Measurements from ENCODE around the gene RNF182. TPM values are rescaled to one million over a fixed set of nuclear protein-coding genes. Genes with fewer than 3 reads are reported as not detected.

The RNF182 gene
- total and polyA plus RNA-seq, 7 donors: 0.01 to 0.09 (median 0.04) TPM; not detected in 3

GRCh38 chr6:13919861-13920260, 4.9 kb upstream of the RNF182 start:
- H3K9me3 ChIP-seq: no peaks in the 10 kb centered on the region
- TF ChIP-seq, protein P1, sequence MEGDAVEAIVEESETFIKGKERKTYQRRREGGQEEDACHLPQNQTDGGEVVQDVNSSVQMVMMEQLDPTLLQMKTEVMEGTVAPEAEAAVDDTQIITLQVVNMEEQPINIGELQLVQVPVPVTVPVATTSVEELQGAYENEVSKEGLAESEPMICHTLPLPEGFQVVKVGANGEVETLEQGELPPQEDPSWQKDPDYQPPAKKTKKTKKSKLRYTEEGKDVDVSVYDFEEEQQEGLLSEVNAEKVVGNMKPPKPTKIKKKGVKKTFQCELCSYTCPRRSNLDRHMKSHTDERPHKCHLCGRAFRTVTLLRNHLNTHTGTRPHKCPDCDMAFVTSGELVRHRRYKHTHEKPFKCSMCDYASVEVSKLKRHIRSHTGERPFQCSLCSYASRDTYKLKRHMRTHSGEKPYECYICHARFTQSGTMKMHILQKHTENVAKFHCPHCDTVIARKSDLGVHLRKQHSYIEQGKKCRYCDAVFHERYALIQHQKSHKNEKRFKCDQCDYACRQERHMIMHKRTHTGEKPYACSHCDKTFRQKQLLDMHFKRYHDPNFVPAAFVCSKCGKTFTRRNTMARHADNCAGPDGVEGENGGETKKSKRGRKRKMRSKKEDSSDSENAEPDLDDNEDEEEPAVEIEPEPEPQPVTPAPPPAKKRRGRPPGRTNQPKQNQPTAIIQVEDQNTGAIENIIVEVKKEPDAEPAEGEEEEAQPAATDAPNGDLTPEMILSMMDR (IDR thresholded peaks at IDR 0.05): no peak
- no peak overlapping the region for H3K4me3 ChIP-seq
- H3K27me3 ChIP-seq (ENCODE audit: insufficient read depth in 3 of 3, low read length in 2 of 3): peaks cover 0 to 33% (median 5%) of the 10 kb centered on the region in 3 donors
- H3K36me3 ChIP-seq (ENCODE audit: insufficient read depth in 1 of 2, low read depth in 1 of 2): no peaks in the 10 kb centered on the region
- 85 to 97% (median 90%) methylated on average over 1 of the region's 1 CpG for WGBS, 3 donors
- ATAC-seq (no peak), DNase-seq (no peak)
- no peak overlapping the region for H3K27ac ChIP-seq
- intact Hi-C loops (cut with DNase I): no loop called here
- H3K4me1 ChIP-seq: peaks cover 7% of the 10 kb centered on the region

DNA sequence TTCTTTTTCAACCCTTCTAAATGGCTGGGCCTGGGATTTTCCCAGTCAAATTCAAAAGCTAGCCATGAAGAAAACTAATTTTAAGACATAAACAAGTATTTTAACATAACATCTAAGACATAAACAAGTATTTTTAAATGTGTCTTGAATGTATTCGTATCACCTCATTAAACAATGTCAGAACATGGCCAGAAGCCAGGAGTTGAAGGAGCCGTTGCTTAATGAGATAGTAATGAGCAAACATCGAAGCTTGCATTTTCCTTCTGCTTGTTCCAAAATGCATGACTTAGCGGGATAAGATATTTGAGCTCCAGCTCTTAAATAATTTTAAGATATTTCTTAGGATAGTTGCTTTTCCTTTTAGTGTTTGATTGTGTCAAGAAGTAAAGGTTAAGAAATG, 4.2 kb upstream of the RNF182 start:
- Histone ChIP-seq H3K4me1 (peaks cover 7% of the 10 kb centered on the region), H3K27ac (no peak overlapping the region), H3K9me3 (no peaks in the 10 kb centered on the region), H3K4me3 (no peak overlapping the region), H3K27me3 (ENCODE audit: insufficient read depth in 3 of 3, low read length in 2 of 3) (peaks cover 4 to 37% (median 6%) of the 10 kb centered on the region in 3 donors), H3K36me3 (ENCODE audit: insufficient read depth in 1 of 2, low read depth in 1 of 2) (no peaks in the 10 kb centered on the region)
- TF ChIP-seq, protein P1 (IDR thresholded peaks at IDR 0.05): no peak
- no peak for ATAC-seq
- WGBS, 3 donors: 70 to 85% (median 78%) methylated on average over 4 of the region's 4 CpGs
- intact Hi-C loops (cut with DNase I): no loop called here
- DNase-seq: no peak

- no peaks in the 10 kb centered on the region for H3K36me3 ChIP-seq (ENCODE audit: insufficient read depth in 1 of 2, low read depth in 1 of 2)
- ATAC-seq (no peak), DNase-seq (no peak)
- peaks cover 8 to 59% (median 8%) of the 10 kb centered on the region in 3 donors for H3K27me3 ChIP-seq (ENCODE audit: insufficient read depth in 3 of 3, low read length in 2 of 3)
- H3K9me3 ChIP-seq: no peaks in the 10 kb centered on the region
- no peak overlapping the region for H3K27ac ChIP-seq
- H3K4me3 ChIP-seq: no peak overlapping the region
- H3K4me1 ChIP-seq: no peaks in the 10 kb centered on the region
- TF ChIP-seq, protein P1 (IDR thresholded peaks at IDR 0.05): no peak
- intact Hi-C loops (cut with DNase I): no loop called here
- 76 to 82% (median 82%) methylated on average over 3 of the region's 3 CpGs for WGBS, 3 donors
Observed at GRCh38 chr6:13922750-13923149, 2.0 kb upstream of the RNF182 start.

DNA sequence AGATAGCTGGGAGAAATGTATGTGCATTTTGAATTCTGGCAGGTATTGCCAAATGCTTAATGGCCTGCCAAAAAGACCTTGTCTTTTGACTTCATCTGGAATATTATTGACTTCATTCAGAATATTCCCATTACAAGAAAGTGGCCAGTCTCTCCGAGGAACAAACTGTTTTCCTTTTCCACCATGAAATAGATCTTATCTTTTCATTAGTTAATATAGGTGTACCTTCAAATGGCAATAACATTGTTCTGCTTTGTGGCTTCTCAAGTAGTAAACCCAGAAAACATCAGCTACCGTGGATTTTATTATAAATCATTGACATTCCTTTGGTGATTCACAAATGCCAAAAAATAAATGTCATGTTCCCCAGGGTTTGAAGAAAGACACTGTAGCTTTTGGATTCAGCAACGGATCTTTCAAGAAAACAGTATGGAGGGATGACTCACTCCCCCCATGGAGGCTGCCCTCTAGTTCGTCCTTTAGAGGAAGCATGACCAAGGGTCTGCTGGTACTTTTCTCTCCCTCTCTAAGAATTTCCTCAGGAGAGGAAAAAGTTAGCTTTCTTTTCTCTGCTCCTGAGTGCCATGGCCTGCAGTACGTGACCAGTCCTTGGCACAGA, 1.1 kb upstream of the RNF182 start:
- no peaks in the 10 kb centered on the region for H3K36me3 ChIP-seq (ENCODE audit: insufficient read depth in 1 of 2, low read depth in 1 of 2)
- no peak overlapping the region for H3K27ac ChIP-seq
- no peaks in the 10 kb centered on the region for H3K9me3 ChIP-seq
- H3K4me1 ChIP-seq: no peaks in the 10 kb centered on the region
- DNase-seq (no peak), ATAC-seq (peak in 1 of 4 donors; percentile 13)
- H3K4me3 ChIP-seq: peak overlapping the region; percentile 57
- intact Hi-C loops (cut with DNase I): no loop called here
- H3K27me3 ChIP-seq (ENCODE audit: insufficient read depth in 3 of 3, low read length in 2 of 3): peaks cover 9 to 66% (median 10%) of the 10 kb centered on the region in 3 donors
- 41 to 48% (median 46%) methylated on average over 5 of the region's 5 CpGs for WGBS, 3 donors
- TF ChIP-seq, protein P1 (IDR thresholded peaks at IDR 0.05): no peak

All from psoas muscle (tissue), 8 donors.